GM23248 (cell line): ENCODE measurements around the gene GPHN. TPM values are rescaled to one million over a fixed set of nuclear protein-coding genes. Genes with fewer than 3 reads are reported as not detected.

ENCODE experiments used
- DNase-seq: peaks from one replicate; pipeline ENCODE4 v3.0.0-alpha.2; 2015
- H2AFZ ChIP-seq: fragments of 200-600 bp; sonication (generic); 2 replicates; pipeline ENCODE4 v1.6.1; 2016; ENCODE audit warnings: antibody characterized with exemption
- H3F3A ChIP-seq: fragments of 200-600 bp; sonication (generic); 2 replicates; pipeline ENCODE4 v1.6.1; 2016; ENCODE audit warnings: mild to moderate bottlenecking, antibody characterized with exemption, mixed run types; ENCODE audit not compliant: insufficient read depth
- H3K27ac ChIP-seq: fragments of 200-600 bp; sonication (generic); 2 replicates; pipeline ENCODE4 v1.5.1; 2016; ENCODE audit warnings: mild to moderate bottlenecking
- H3K27me3 ChIP-seq: fragments of 200-600 bp; sonication (generic); replicated peaks from 2 replicates; pipeline ENCODE4 v1.6.1; 2016; ENCODE audit warnings: mild to moderate bottlenecking; ENCODE audit not compliant: insufficient read depth
- H3K36me3 ChIP-seq: fragments of 200-600 bp; sonication (generic); 2 replicates; pipeline ENCODE4 v1.6.1; 2016; ENCODE audit warnings: low read depth, mild to moderate bottlenecking
- H3K4me1 ChIP-seq: fragments of 200-600 bp; sonication (generic); 2 replicates; pipeline ENCODE4 v1.6.1; 2016; ENCODE audit warnings: mild to moderate bottlenecking; ENCODE audit not compliant: insufficient read depth
- H3K4me2 ChIP-seq: fragments of 200-600 bp; sonication (generic); one replicate; pipeline ENCODE4 v1.6.1; 2016; ENCODE audit warnings: mild to moderate bottlenecking; ENCODE audit not compliant: unreplicated experiment
- H3K4me3 ChIP-seq: fragments of 200-600 bp; sonication (generic); 2 replicates; pipeline ENCODE4 v1.5.1; 2016; ENCODE audit warnings: mild to moderate bottlenecking
- H3K79me2 ChIP-seq: fragments of 200-600 bp; sonication (generic); 2 replicates; pipeline ENCODE4 v1.6.1; 2016; ENCODE audit warnings: mild to moderate bottlenecking; ENCODE audit not compliant: insufficient read depth
- H3K9ac ChIP-seq: fragments of 200-600 bp; sonication (generic); 2 replicates; pipeline ENCODE4 v1.6.1; 2016; ENCODE audit warnings: mild to moderate bottlenecking
- H3K9me2 ChIP-seq: fragments of 200-600 bp; sonication (generic); 2 replicates; pipeline ENCODE4 v1.6.1; 2016; ENCODE audit warnings: mixed run types, mild to moderate bottlenecking, moderate library complexity; ENCODE audit not compliant: insufficient read depth
- H3K9me3 ChIP-seq: fragments of 200-600 bp; sonication (generic); one replicate; pipeline ENCODE4 v1.6.1; 2017; ENCODE audit warnings: low read depth
- H4K20me1 ChIP-seq: fragments of 200-600 bp; sonication (generic); 2 replicates; pipeline ENCODE4 v1.6.0; 2016; ENCODE audit not compliant: insufficient read depth
- EZH2 ChIP-seq: fragments of 200-600 bp; sonication (generic); IDR thresholded peaks from 2 replicates; pipeline ENCODE4 v1.6.1; 2018; ENCODE audit warnings: antibody characterized with exemption, mild to moderate bottlenecking; ENCODE audit not compliant: insufficient read depth, poor library complexity, severe bottlenecking
- EZH2phosphoT487 ChIP-seq: fragments of 200-600 bp; sonication (generic); IDR thresholded peaks from 2 replicates; pipeline ENCODE4 v1.6.1; 2018; ENCODE audit warnings: antibody characterized with exemption, moderate library complexity, mild to moderate bottlenecking, low read depth; ENCODE audit not compliant: insufficient read depth
- WGBS, 2 experiments: methylation state at CpG; one replicate each; pipeline ENCODE4 v1.1.6; 2015 to 2017; ENCODE audit warnings: low lambda C conversion rate in 2 of 2, low coverage in 1 of 2; ENCODE audit errors: missing lambda C conversion rate in 2 of 2; 5-methylcytosine and 5-hydroxymethylcytosine counted together
- in situ Hi-C: fragments of 300-500 bp; cut with MboI; formaldehyde crosslinking; loops from 2 replicates; pipeline ENCODE4 v1.15.0; 2020
- polyA plus RNA-seq: library from polyadenylated mRNA; unstranded; fragments of >200 nt; fragmentation: Nextera tagmentation; extraction: Ambion mirVana; gene quantifications from 2 replicates; pipeline ENCODE4 v1.2.1, GENCODE V29; 2016
- total RNA-seq: library from RNA; depleted of rRNA; stranded (reverse); fragments of >200 nt; shearing (Covaris generic); gene quantifications from 2 replicates; pipeline ENCODE4 v1.2.3, GENCODE V29; 2014; rRNA removed

Gene GPHN
- total and polyA plus RNA-seq, 2 experiments from 2014 or later = 7.6 to 9.3 TPM

DNA sequence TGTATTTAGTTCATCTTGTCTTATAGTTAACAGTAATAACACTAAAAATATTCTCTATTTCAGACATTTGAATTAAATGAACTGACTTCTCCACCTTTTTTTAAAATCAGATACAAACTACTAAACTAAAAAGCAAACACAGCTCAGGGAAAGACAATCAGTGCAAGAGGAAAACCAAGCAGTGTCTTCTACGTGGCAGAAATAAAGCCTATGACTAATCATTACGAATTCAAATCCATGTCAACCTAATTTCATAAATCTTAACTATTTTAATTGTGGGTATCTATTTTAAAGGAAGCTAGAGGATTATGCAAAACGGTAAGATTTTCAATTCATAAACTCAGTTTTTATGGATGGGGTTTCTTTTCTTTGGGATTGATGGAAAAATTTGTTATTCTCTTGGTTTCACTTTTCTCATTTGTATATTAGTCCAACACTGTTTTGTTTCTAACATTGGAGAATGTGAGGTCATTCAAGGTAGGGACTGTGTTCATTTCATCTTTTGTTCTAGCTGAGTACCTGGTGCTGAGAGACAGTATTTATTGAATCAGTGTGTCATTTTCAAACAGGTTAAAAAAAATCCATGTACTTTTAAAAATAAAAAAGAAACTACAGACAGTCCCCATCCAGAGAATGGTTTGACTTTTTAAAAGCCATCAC is 720.5 kb downstream of the GPHN start:
- peak overlapping the region; percentile 75 for H3K4me2 ChIP-seq
- peak; percentile 73 for DNase-seq
- peaks cover 18% of the 10 kb centered on the region; the same call in 1 of the 2 replicates for H3K4me1 ChIP-seq
- no peaks in the 10 kb centered on the region for H3F3A ChIP-seq
- peak overlapping the region; percentile 76 for H3K27ac ChIP-seq
- in situ Hi-C loops = no loop called here
- H3K9me3 ChIP-seq = no peaks in the 10 kb centered on the region
- peak overlapping the region; percentile 77 for H3K9ac ChIP-seq
- no peaks in the 10 kb centered on the region for H3K36me3 ChIP-seq
- H3K9me2 ChIP-seq = no peaks in the 10 kb centered on the region
- H3K79me2 ChIP-seq = no peaks in the 10 kb centered on the region
- no peaks in the 10 kb centered on the region for H3K27me3 ChIP-seq
- TF ChIP-seq EZH2 = no peak
- no peak for TF ChIP-seq EZH2phosphoT487
- H2AFZ ChIP-seq = peak overlapping the region; percentile 88
- H3K4me3 ChIP-seq = peak overlapping the region; percentile 65
- 7 to 9% methylated on average over 3 of the region's 3 CpGs for WGBS, 2 experiments
- no peaks in the 10 kb centered on the region for H4K20me1 ChIP-seq

Other genes starting within 250 kb of the GPHN start
- not detected in 2 replicates for gene CCDC196, start 21.8 kb upstream of the GPHN start, total RNA-seq
- gene CCDC196, start 21.8 kb upstream of the GPHN start, polyA plus RNA-seq = not detected in 2 replicates